Ecto neural progenitor cell (in vitro differentiated cells): ENCODE results near the gene SNRNP48.

ENCODE experiments used
- DNase-seq: peaks from one replicate; pipeline ENCODE4 v3.0.0-alpha.2; 2018; ENCODE audit warnings: low spot score

The SNRNP48 gene

GRCh38 chr6:7644417-7644816 lies 54.4 kb downstream of the SNRNP48 start:
- no peak for DNase-seq

DNA sequence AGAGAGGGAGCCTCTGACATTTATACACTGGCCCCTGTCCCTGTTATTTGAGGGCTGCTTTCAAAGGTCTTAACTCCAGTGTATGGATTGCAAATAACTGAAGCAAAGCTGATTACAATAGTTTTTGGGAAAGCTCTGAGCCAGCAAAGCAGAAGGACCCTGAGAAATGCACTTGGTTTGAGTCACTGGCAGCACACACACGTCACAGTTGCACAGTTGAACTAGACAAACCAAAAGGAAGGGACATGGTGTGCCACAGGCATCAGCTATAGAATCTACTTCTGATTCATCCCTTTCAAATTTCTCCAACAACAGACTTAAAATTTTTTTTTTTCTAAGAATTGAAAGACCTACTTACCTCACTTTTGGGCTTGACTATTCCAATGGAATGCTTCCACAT lies 56.4 kb downstream of the SNRNP48 start:
- DNase-seq, result no peak

DNA sequence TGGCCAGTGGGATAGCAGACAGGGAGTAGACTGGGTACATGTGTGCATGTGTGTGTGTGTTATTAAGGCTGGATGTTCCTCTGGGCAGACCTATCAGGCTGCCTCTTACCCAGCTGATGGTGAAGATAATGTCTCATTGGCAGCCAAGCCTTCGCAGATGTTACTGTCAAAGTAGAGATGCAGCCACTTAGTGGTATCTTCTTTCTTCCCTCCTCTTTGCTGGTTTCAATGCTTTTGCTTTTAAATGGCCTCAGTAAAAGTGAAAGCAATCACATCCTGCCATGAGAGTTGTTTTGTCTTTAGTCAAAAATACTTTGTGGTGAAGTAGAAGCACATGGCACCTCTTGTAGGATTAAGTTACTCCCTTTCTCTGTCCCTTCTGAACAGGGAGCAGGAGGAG lies 57.5 kb downstream of the SNRNP48 start:
- no peak for DNase-seq

GRCh38 chr6:7649037-7649810 lies 59.2 kb downstream of the SNRNP48 start:
- DNase-seq, result no peak

DNA sequence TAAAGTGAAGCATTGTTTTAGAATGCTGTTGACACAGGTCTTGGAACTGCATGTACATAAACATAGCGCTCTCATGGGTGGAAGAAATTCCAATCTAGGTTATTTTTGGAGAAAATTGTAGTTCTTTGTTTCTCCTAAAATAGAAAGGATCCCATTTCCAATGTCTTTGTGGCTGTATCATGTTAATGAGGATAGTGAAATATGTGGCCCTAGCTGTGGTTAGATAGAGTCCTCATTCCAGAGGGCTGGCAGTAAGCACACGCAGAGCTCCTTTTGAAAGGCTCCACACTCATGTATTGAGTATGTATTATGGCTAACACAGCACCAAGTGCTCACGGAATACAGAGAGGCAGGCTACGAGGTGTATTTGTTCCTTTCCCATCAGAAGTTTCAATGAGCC lies 60.9 kb downstream of the SNRNP48 start:
- no peak for DNase-seq

DNA sequence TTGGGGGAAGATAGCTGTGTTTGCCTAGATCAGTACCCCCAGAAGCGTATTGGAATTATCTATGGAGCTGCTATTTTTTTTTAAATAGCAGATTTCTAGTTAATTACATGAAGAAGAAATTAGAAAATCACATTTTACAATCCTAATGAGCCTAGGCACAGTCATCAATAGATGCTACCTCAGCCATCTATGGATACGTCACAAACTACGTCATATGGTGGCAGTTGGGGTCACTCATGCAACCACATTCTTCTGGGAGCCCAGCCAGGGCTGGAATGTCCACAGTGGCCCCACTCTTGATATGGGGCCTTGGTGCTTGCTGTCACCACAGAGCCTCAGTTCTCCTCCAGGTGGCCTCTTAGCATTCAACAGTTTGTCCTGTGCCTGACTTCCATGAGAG lies 63.0 kb downstream of the SNRNP48 start:
- DNase-seq, result no peak

DNA sequence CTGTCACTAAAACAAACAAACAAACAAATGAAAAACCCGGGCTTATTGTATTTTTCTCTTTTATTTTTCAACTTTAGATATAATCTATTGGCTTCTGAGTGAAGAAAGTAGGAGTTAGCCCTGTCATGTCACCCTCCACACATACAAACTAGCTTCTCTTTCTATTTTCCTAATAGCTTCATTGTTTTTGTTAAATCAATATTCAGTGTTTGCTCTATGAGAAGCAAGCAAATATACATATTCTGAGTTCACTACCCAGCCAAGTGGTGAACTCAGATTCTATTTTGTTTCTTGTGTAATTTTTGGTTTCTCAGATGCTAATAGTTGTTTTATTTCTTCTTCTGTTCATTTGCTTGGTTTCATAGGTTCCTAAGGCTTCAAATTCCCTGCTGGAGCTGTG lies 66.4 kb downstream of the SNRNP48 start:
- no peak for DNase-seq

- no peak for DNase-seq
Observed at GRCh38 chr6:7658543-7658942, 68.5 kb downstream of the SNRNP48 start.

- DNase-seq, result no peak
Observed at GRCh38 chr6:7661364-7661763, 71.4 kb downstream of the SNRNP48 start.
